Fibroblast of the aortic adventitia (primary cell): ENCODE data around the gene MDN1. TPM values are rescaled to one million over a fixed set of nuclear protein-coding genes. Genes with fewer than 3 reads are reported as not detected.
"Not testable (repeated sequence)": the region's sequence is repeated elsewhere in the genome, so short reads cannot be mapped to it uniquely, and the experiment has no call there.

ENCODE experiments used
- DNase-seq: peaks from one replicate; pipeline ENCODE4 v3.0.0-alpha.2; 2010; ENCODE audit warnings: low read depth
- H3K4me3 ChIP-seq: 2 replicates; pipeline ENCODE4 v1.5.1; 2011; ENCODE audit warnings: low read depth, mild to moderate bottlenecking, control low read depth, low read length, moderate library complexity
- total RNA-seq: library from RNA; depleted of rRNA; stranded (reverse); fragments of >200 nt; gene quantifications from 2 replicates; pipeline ENCODE4 v1.2.3, GENCODE V29; 2012; ENCODE audit warnings: low replicate concordance
- TF ChIP-seq, protein P1 (sequence below): IDR thresholded peaks from 2 replicates; pipeline ENCODE4 v1.5.1; 2011; ENCODE audit warnings: mild to moderate bottlenecking, low read length, control low read depth, inconsistent platforms; ENCODE audit not compliant: insufficient read depth

The MDN1 gene
- total RNA-seq, 1 donor, result 29.0 TPM

- peak within 1 kb of the TSS; percentile 90 for H3K4me3 ChIP-seq
- DNase-seq, result peak; percentile 91
- TF ChIP-seq, protein P1, sequence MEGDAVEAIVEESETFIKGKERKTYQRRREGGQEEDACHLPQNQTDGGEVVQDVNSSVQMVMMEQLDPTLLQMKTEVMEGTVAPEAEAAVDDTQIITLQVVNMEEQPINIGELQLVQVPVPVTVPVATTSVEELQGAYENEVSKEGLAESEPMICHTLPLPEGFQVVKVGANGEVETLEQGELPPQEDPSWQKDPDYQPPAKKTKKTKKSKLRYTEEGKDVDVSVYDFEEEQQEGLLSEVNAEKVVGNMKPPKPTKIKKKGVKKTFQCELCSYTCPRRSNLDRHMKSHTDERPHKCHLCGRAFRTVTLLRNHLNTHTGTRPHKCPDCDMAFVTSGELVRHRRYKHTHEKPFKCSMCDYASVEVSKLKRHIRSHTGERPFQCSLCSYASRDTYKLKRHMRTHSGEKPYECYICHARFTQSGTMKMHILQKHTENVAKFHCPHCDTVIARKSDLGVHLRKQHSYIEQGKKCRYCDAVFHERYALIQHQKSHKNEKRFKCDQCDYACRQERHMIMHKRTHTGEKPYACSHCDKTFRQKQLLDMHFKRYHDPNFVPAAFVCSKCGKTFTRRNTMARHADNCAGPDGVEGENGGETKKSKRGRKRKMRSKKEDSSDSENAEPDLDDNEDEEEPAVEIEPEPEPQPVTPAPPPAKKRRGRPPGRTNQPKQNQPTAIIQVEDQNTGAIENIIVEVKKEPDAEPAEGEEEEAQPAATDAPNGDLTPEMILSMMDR, result peak; percentile 27
Observed at GRCh38 chr6:89638320-89639195, 181.0 kb downstream of the MDN1 start, which contains the start of gene LYRM2. Gene LYRM2 (minus strand): TSS chr6:89638747. CDS start chr6:89638716, 31 bp downstream.

DNA sequence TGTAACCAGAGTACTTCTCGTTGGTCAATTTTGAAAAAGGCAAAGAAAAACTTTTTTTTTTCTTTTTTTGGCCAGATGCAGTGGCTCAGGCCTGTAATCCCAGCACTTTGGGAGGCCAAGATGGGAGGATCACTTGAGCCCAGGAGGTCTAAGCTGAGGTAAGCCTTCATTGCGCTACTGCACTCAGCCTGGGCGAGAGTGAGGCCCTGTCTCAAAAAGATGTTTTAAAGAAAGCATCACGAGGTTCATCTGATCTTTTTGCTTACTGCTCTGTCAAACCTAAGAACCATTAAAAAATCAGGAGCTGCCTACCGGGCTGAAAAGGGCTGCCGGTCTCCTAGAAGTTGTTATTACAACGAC lies 181.7 kb downstream of the MDN1 start:
- no peak for DNase-seq
- TF ChIP-seq, protein P1, result no peak
- peak overlapping the region; percentile 90 for H3K4me3 ChIP-seq

GRCh38 chr6:89636412-89636811 lies 183.2 kb downstream of the MDN1 start:
- H3K4me3 ChIP-seq, DNase-seq: not testable (repeated sequence)

GRCh38 chr6:89630488-89630887 lies 189.1 kb downstream of the MDN1 start:
- no peak for DNase-seq
- TF ChIP-seq, protein P1, result no peak

GRCh38 chr6:89623749-89624148 lies 195.8 kb downstream of the MDN1 start:
- no peak for DNase-seq
- TF ChIP-seq, protein P1, result no peak
- H3K4me3 ChIP-seq, result no peak overlapping the region

More at GRCh38 chr6:89630488-89630887, 189.1 kb downstream of the MDN1 start:
- no peak overlapping the region for H3K4me3 ChIP-seq

- no peak for DNase-seq
- TF ChIP-seq, protein P1, result no peak
- H3K4me3 ChIP-seq, result no peak overlapping the region
Observed at GRCh38 chr6:89619567-89619966, 200.0 kb downstream of the MDN1 start.

GRCh38 chr6:89618026-89618425 lies 201.6 kb downstream of the MDN1 start:
- TF ChIP-seq, protein P1, result no peak
- no peak for DNase-seq
- H3K4me3 ChIP-seq, result no peak overlapping the region
